HFFc6 (cell line): Measurements from ENCODE around the gene ANO6. TPM values are rescaled to one million over a fixed set of nuclear protein-coding genes. Genes with fewer than 3 reads are reported as not detected.

Source experiments
- DNase-seq: peaks from one replicate; pipeline ENCODE4 v3.0.0-alpha.2; 2018
- H3K27ac Mint-ChIP-seq: 2 replicates; pipeline ENCODE4 v1.8.0; 2020; ENCODE audit warnings: mild to moderate bottlenecking, mixed read lengths
- H3K27me3 Mint-ChIP-seq: 2 replicates; pipeline ENCODE4 v1.8.0; 2021; ENCODE audit warnings: mild to moderate bottlenecking, moderate library complexity, mixed read lengths; ENCODE audit not compliant: insufficient read depth
- H3K36me3 Mint-ChIP-seq: 2 replicates; pipeline ENCODE4 v1.8.0; 2021; ENCODE audit warnings: low read depth, mixed read lengths
- H3K4me1 Mint-ChIP-seq: 2 replicates; pipeline ENCODE4 v1.8.0; 2020; ENCODE audit warnings: low read depth, mixed read lengths
- H3K4me3 Mint-ChIP-seq: 2 replicates; pipeline ENCODE4 v1.8.0; 2020; ENCODE audit warnings: mild to moderate bottlenecking, moderate library complexity, mixed read lengths
- H3K9me3 Mint-ChIP-seq: 2 replicates; pipeline ENCODE4 v1.8.0; 2020; ENCODE audit warnings: mild to moderate bottlenecking, mixed read lengths
- total RNA-seq, 6 experiments: library from RNA; stranded (reverse); fragmentation: NEBNext Ultra II Directional; extraction: Animal tissue kit (Norgen Biotek cat#: 25700); gene quantifications; 2 replicates in 1 of 6; 3 replicates in 5 of 6; pipeline ENCODE4 v1.2.3, GENCODE V29; 2021
- TF ChIP-seq, protein P1 (sequence below): fragments of 200-600 bp; sonication (generic); IDR thresholded peaks from 2 replicates; pipeline ENCODE4 v1.5.0; 2021; ENCODE audit warnings: antibody characterized with exemption, mild to moderate bottlenecking

Gene ANO6
- total RNA-seq, 6 experiments from 2014 or later: 44.4 to 58.6 (median 53.3) TPM

DNA sequence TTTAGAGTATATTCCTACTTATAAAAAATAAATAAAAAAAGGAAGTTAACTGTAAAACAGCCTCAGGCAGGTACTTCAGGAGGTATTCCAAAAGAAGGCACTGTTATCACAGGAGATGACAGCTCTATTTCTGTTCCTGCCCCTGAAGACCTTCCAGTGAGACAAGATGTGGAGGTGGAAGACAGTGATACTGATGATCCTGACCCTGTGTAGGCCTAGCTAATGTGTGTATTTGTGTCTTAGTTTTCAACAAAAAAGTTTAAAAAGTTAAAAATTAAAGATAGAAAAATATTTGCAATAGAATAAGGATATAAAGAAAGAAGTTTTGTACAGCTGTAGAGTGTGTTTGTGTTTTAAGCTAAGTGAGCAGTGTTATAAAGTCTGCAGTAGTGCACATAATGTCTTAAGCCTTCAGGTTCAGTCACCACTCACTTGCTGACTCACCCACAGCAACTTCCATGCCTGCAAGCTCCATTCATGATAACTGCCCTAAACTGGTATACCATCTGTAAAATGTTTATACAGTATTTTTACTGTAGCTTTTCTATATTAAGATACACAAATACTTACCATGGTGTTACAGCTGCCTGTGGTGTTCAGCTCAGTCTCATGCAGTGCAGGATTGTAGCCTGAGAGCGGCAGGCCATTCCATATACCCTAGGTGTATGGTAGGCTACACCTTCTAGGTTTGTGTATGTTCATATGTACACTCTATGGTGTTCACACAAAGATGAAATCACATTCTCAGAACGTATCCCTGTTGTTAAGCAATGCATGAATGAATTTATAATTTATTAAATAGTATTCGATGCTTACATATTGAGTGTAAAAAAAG is 121.1 kb downstream of the ANO6 start:
- TF ChIP-seq, protein P1, sequence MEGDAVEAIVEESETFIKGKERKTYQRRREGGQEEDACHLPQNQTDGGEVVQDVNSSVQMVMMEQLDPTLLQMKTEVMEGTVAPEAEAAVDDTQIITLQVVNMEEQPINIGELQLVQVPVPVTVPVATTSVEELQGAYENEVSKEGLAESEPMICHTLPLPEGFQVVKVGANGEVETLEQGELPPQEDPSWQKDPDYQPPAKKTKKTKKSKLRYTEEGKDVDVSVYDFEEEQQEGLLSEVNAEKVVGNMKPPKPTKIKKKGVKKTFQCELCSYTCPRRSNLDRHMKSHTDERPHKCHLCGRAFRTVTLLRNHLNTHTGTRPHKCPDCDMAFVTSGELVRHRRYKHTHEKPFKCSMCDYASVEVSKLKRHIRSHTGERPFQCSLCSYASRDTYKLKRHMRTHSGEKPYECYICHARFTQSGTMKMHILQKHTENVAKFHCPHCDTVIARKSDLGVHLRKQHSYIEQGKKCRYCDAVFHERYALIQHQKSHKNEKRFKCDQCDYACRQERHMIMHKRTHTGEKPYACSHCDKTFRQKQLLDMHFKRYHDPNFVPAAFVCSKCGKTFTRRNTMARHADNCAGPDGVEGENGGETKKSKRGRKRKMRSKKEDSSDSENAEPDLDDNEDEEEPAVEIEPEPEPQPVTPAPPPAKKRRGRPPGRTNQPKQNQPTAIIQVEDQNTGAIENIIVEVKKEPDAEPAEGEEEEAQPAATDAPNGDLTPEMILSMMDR: peak; percentile 19; the same call in 1 of the 2 replicates
- peaks cover 14% of the 10 kb centered on the region for H3K36me3 Mint-ChIP-seq
- peak overlapping the region; percentile 62 for H3K27ac Mint-ChIP-seq
- H3K9me3 Mint-ChIP-seq: no peaks in the 10 kb centered on the region
- DNase-seq: peak; percentile 90
- H3K4me1 Mint-ChIP-seq: peaks cover 52% of the 10 kb centered on the region
- no peaks in the 10 kb centered on the region for H3K27me3 Mint-ChIP-seq
- H3K4me3 Mint-ChIP-seq: peak overlapping the region; percentile 40

DNA sequence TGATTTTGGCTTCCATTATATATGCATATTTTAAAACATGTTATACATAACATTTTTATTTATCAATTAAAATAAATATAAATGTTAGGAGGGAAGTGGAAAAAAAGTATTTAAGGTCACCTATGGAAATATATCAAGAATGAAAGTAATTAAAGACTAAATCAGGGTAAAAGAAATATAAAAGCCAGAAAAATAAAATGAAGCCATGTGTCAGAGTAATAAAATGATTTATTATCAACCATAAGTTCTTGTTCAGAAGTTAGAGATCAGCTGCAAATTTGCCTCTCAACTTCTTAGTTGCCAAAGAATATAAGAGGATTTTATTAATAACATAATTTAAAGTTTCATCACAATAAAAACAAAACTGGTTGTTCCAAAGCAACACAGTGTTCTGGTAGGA is 121.9 kb downstream of the ANO6 start:
- TF ChIP-seq, protein P1: no peak
- DNase-seq: no peak
- Mint-ChIP-seq H3K4me1 (peaks cover 59% of the 10 kb centered on the region), H3K36me3 (peaks cover 6% of the 10 kb centered on the region), H3K9me3 (no peaks in the 10 kb centered on the region), H3K27me3 (no peaks in the 10 kb centered on the region), H3K4me3 (no peak overlapping the region; the same call in 1 of the 2 replicates), H3K27ac (peak overlapping the region; percentile 62)

DNA sequence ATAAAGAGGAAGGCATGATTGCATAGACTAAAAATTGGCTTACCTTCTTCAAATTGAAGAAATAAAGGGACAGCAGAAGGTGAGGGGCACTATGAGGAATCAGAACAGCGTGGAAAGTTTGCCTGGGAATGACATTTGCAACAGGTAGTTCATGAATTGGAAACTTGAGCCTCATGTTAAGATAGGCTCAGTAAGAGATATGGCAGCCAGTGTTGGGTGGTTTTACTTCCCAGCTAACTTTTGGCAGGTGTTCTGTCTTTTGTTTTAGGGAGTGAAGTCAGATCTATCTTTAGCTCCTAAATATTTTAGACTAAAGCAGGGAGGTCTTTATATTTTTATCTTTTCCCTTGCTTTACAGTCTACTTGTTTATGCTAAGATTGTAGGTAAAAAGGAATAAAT is 122.4 kb downstream of the ANO6 start:
- H3K9me3 Mint-ChIP-seq: no peaks in the 10 kb centered on the region
- H3K27ac Mint-ChIP-seq: no peak overlapping the region; the same call in 1 of the 2 replicates
- DNase-seq: no peak
- H3K36me3 Mint-ChIP-seq: peaks cover 7% of the 10 kb centered on the region
- TF ChIP-seq, protein P1: no peak
- H3K27me3 Mint-ChIP-seq: no peaks in the 10 kb centered on the region
- H3K4me1 Mint-ChIP-seq: peaks cover 63% of the 10 kb centered on the region
- no peak overlapping the region for H3K4me3 Mint-ChIP-seq

DNA sequence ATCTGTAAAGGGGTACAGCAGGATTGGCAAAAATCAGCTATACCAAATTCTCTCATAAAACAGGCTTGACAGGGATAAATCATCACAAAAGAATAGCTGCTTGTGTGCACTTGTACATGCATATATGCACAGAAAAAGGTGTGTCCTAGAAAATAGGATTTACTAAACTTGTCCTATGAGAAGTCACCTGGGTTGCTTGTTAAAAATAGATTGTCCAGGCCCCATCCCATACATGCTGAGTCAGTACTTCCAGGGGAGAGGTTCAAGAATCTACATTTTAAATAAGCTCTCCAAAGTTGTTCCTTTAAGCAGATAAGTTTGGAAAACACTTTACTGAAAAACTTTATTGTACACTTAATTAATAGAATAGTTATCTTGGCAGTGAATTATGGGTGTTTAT is 123.1 kb downstream of the ANO6 start:
- peaks cover 11% of the 10 kb centered on the region for H3K36me3 Mint-ChIP-seq
- H3K4me3 Mint-ChIP-seq: no peak overlapping the region

DNA sequence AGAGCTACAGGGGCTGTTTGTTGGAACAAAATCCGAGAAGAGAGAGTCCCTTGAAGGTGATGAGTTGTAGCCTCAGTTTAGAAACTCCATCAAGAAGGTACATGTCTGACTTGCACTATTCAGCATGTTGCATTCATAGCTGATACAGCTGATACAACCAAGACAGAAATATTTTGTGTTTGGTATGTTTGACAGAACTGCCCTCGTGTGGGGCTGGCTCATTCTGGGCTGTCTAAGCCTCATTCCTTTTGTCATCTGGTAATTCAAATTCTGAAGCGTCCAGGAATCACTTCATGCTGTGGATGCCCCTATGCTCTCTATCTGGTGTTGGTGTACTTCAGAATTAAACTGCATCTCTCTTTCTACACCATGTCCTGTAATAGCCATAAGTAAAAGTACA is 126.3 kb downstream of the ANO6 start:
- peaks cover 56% of the 10 kb centered on the region for H3K4me1 Mint-ChIP-seq
- H3K9me3 Mint-ChIP-seq: no peaks in the 10 kb centered on the region
- H3K27ac Mint-ChIP-seq: no peak overlapping the region
- no peaks in the 10 kb centered on the region for H3K27me3 Mint-ChIP-seq
- no peak for DNase-seq
- no peak overlapping the region for H3K4me3 Mint-ChIP-seq
- TF ChIP-seq, protein P1: no peak
- H3K36me3 Mint-ChIP-seq: peaks cover 17% of the 10 kb centered on the region; the same call in 1 of the 2 replicates

More for the DNA sequence above, 123.1 kb downstream of the ANO6 start:
- TF ChIP-seq, protein P1: no peak
- Mint-ChIP-seq H3K27me3 (no peaks in the 10 kb centered on the region), H3K27ac (no peak overlapping the region), H3K9me3 (no peaks in the 10 kb centered on the region), H3K4me1 (peaks cover 71% of the 10 kb centered on the region)
- DNase-seq: no peak
